Raji (cell line): ENCODE measurements around the gene CMTR1.

Experiments used
- POLR2A ChIP-seq: IDR thresholded peaks from 2 replicates; pipeline ENCODE4 v1.6.1; 2011; ENCODE audit warnings: low read depth, low read length, control low read depth; ENCODE audit not compliant: insufficient read depth

Gene CMTR1

DNA sequence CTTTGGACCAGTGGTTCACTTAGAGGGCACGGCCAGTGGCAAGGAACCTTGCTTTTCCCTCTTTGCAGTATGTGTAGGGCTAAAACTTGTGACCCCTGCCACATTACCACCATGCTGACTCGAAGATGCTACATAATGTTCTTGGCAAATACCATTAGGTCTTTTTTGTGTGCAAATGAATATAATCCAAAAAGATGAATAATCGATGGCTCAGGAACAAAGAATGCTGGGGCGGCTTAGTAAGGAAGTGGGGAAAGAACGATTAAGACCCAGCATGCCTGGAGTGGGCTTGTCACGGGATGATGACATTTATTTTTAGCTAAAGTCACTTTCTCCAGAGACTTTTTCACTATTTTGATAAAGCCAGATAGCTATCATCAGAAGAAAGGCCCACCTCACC, 23.1 kb downstream of the CMTR1 start:
- TF ChIP-seq POLR2A = no peak

DNA sequence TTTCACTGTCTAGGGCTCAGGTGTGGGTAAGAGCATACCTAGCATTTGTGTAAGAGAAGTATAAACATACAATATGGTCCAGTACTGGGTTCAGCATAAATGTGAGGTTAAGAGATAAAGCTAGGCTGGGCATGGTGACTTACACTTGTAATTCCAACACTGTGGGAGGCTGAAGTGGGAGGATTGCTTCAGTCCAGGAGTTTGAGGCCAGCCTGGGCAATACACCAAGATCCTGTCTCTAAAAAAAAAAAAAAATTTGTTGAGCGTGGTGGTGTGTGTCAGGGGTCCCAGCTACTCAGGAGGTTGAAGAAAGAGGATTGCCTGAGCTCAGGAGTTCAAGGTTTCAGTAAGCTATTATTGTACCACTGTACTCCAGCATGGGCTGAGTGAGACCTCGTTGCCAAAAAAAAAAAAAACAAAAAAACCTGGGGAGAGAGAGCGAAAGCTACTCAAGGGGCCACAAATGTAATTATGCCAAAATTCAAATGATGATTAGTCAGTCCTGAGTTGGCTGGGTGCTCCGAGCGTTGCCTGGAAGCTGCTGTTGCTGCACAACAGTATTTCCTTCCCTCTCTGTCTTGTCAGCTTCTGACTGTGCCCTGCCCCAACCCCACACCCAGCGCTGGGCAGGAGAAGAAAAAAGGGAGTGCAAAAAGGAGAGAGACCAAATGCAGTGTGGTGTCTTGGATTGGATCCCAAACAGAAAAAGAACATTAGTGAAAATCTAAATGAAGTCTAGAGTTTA, 24.0 kb downstream of the CMTR1 start:
- no peak for TF ChIP-seq POLR2A

DNA sequence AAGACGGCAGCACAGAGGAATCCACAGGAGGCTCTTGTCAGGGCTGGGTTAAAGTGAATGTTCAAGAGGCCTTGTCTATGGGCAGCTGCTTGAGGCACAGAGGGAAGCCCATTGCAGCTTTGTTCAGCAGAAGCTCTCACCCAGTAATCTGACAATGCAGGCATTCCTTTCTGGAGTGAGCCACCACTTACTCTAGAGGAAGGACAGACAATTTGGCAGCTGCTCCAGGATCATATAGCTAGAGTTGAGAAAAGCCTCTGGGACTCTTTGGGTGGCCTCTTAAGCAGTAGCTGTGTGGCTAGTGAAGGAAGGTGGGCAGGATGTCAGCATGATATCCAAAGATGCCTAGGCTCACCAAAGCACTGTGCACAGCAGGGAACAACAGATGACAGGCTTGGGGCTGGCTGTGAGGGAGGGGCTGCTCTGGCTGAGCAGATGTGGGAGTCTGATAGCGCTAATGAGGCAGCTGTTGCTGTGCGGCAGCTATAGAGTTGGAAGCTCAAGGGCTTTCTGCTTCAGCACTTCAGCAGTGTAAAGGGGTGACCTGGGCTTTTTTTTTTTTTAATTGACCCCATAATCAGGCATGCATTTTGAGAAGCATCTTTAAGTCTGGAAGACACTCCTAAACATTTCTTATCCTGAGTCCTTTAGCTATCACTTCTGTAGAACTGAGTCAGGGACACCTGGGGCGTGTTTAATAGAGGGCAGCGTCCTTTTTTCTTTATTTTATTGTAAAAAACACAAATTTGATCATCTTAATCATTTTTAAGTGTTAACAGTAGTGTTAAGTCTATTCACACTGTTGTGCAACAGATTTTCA, 27.2 kb downstream of the CMTR1 start:
- TF ChIP-seq POLR2A = no peak

DNA sequence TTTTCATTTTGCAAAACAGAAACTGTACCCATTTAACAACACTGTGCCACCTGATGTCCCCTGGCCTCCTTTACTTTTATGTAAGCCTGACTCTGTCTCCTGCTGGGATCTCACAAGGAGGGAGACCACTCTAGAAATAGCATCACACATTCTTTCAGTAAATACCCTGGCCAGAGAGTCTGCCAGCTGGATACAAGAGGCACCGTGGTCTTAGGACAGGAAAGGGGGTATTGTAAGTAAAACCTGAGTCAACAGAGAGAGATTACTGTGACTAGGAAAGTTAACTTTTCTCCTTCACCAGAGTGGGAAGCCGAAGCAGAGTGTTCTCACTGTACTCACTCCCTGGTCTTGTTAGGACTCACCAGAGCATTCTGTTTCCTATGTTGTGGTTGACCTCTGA, 27.8 kb downstream of the CMTR1 start:
- TF ChIP-seq POLR2A = no peak

DNA sequence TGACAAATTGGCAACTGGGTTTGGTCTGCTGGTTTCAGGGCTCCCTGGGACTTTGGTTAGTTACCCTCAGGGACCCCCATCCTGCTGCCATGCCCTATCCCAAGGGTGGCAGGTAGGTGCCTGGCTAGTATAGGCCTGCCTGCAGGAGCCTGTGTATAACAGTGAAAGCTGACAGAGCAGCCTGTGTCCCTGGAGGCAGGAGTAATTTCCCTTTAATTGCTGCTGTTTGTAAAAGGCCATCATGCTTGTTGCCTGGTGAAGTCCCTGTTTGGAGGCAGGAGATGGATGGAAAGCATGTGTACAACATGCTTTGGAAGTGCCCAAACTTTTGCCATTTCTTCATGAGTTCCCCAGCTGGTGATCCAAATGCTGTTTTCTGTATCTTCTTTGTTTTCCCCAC, 30.1 kb downstream of the CMTR1 start:
- TF ChIP-seq POLR2A = no peak

DNA sequence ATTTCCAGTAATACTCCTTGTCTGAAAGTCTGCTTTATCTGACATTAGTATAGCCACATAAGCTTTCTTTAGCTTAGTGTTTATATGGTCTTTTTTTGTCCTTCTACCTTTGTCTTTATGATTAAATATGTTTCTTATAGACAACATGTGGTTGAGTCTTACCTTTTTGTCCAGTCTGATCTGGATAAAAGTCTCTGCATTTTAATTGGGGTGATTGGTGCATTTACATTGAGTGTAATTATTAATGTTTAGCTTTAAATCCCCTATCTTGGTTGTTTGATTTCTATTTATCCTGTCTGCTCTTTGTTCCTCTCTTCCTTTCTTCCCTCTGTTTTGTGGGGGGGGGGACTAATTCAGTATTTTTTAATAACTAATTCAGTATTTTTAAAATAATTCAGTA, 34.7 kb downstream of the CMTR1 start:
- no peak for TF ChIP-seq POLR2A

DNA sequence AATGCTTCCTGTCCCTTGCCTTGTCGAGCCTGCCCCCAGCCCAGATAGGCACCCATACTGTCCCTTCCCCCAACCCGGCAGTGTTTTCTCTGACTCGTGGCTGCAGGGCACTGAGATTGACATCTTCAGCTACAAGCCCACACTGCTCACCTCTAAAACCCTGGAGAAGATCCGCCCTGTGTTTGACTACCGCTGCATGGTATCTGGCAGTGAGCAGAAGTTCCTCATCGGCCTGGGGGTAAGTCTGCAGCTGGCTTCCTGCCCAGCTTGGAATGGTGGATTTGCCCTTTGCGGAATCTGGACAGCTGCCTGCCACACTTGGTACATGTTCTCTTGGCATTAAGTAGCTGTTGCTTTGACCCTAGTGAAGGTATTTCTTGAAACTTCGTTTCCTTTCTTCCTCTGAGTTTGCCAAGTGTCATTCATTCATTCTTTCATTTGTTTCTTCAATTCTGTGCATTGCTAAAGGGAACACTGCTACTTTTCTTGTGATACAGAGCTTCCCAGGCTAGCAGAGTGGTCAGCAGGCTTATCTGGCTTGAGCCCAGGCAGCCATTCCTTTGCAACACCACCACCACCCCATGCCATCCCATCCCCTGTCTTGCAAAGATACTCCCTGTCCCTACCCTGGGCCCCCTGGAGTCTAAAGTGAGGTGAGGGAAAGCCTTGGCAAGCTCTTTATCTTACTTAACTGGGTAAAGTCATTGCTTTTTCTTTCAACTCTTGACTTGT, 40.5 kb downstream of the CMTR1 start:
- no peak for TF ChIP-seq POLR2A

DNA sequence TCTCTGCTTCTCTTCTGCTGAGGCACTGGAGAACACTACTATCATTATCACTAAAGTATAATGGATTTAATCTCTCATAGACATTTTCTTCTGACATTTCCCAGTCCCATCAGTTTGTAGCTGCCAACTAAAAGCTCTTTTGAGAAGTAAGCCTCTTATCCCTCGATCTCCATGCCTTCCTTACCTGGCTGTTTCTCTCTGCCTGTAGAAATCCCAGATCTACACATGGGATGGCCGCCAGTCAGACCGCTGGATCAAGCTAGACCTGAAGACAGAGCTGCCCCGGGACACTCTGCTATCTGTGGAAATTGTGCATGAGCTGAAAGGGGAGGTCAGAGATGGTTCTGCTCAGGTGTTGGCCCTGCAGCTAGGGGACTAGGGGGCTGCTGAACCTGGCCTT, 41.3 kb downstream of the CMTR1 start:
- no peak for TF ChIP-seq POLR2A

DNA sequence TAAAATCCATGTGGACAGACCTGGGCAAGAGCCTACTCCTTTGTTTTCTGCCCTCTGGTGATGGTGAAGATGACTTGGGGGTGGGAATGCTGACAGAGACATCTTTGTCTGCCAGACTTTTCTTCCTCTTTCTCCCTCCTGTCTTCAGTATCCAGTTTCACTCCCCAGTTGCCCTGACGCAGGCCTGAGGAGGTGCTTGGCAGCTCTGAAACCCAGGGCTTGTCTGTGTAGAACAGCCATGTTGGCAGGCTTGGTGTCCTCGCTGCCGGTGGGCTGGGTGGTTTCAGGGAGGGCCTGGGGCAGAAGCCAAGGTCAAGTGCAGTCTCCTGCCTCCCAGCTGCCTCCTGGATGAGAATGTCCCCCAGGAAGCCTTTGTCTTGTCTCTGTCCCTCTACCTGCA, 44.2 kb downstream of the CMTR1 start:
- TF ChIP-seq POLR2A = no peak

DNA sequence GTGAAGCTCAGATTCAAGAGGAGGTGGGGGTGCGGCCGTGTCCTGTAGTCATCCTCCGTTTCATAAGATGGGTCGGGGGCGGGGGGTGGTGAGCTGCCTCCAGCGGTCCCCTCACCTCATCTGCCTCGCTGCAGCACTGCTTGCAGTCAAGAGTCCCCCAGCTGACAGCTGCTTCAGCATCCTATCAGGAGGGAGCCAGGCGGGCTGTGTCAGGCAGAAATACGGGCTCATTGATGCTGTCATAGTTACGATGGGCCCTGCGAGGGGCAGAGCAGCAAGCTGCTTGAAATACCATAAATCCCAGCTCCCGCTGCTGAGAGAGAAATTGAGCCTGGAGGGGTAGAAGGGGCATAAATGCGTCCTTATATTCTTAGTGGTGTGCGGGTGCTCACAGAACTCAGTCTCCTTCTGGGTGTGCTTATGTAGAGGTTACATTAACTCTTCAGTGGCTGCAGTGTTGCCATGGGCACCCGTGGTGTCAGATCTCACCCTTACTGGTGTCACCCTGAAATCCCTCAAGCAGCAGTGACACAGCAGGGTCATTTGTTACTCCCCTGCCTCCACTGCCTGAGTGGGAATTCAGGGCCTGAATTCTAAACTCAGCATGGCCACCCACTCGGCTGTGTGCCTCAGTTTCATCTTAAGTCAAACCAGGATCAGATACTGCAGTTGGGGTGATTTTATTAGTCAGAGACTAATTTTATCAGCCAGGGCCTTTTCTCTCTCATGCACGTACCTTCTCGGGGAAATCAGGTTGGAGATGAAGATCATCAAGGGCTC, 44.8 kb downstream of the CMTR1 start:
- TF ChIP-seq POLR2A = no peak

DNA sequence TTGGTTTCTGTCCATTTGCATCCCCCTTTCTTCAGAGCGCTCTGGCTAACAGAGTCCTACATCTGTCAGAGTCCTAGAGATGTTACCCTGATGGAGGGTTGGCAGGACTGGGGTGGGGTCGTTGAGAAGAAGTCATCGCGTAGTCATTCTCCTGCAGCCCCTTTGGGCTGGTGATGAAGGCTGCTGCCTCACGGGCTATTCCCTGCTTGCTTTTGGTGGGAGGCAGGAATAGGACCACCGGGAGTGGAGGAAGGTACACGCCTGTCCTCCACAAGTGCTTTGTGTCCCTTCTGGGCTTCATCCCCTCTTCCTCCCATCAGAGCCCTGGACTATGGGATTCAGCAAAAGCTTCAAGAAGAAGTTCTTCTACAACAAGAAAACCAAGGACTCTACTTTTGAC, 45.8 kb downstream of the CMTR1 start:
- no peak for TF ChIP-seq POLR2A

DNA sequence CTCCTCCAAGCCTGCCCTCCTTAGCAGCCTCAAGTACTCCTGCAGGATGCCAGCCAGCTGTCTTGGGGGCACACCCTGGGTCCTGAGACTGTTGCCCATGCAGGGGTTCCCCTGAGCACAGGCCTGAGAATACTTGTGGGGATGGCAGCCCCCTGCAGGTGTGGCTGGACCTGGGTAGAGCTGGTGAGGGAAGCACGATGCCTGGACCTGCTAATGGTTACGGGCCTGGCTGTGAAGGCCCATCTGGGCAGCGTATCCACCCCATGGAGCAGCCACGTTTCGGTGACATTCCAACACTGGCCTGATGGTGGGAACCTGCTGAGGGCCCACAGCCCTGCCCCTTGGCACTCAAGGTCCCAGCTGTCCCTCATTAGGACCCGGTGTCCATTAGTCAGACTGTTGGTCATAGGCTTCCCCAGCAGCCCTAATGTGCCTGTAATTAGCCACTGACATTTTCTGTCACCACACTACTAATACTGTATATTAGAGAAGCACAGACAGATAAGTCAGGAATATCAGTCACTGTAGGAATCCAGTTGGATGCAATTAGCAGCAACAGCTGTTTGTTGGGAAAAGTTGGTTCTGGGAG, 46.3 kb downstream of the CMTR1 start:
- no peak for TF ChIP-seq POLR2A

DNA sequence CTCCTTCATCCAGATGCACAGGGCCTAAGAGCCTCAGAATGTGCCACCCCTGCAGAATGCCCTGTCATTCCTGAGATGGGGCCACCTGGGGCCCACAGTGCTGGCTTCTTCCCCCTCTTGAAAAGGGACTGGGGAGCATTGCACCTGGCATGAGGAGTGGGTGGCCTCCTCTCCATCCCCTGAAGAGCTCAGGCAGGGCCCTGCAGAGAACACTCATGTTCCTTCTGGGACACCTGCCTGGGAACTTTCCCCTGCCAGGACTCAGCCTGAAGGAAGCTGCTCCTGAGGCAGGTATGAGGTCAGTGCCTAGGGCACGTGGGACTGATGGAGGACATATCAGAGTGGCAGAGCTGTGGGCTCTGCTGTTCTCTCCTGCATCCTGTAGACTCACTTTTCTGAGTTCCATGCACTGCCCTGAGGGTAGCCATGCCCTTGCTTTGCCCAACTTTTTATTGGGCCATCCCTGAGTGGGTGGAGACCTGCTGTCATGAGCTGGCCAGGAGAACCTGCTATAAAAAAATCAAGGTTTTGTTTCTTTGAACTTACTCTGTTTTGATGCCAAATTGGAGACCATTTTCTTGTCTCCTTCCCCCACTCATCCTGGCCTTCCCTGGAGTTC, 47.2 kb downstream of the CMTR1 start:
- TF ChIP-seq POLR2A = no peak

DNA sequence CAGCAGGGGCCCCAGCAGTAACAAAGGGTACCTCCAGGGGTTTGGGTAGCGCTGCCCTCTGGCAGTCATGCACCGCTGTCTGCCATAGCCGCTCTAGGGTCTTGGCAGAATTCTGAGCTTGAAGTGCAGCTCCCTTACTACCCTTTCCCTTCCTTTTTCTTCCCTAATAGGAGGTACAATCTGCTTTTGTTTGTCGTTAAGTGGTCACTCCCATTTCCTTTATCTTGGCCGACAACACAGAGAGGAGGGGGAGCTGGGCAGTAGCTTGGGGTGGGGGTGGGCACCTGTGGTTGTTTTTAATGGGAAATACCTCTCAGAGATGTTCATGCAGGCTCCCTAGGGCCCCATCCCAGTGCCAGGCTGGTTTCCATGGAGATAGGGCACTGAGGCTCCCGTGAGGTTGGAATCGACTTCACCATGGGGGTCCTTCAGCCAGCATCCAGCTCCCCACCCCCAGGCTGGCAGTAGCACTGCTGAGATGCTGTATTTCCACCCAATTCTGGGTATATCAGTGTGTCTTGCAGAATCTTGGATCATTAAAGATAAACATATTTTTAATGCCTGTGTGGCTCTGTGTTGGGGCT, 48.0 kb downstream of the CMTR1 start:
- no peak for TF ChIP-seq POLR2A
